Measurements from ENCODE around the gene C17orf114.
A peak's percentile ranks its signal among the peaks of the same experiment; 100 is the strongest.
"Not testable (repeated sequence)": the region's sequence is repeated elsewhere in the genome, so short reads cannot be mapped to it uniquely, and the experiment has no call there.

The C17orf114 gene

DNA sequence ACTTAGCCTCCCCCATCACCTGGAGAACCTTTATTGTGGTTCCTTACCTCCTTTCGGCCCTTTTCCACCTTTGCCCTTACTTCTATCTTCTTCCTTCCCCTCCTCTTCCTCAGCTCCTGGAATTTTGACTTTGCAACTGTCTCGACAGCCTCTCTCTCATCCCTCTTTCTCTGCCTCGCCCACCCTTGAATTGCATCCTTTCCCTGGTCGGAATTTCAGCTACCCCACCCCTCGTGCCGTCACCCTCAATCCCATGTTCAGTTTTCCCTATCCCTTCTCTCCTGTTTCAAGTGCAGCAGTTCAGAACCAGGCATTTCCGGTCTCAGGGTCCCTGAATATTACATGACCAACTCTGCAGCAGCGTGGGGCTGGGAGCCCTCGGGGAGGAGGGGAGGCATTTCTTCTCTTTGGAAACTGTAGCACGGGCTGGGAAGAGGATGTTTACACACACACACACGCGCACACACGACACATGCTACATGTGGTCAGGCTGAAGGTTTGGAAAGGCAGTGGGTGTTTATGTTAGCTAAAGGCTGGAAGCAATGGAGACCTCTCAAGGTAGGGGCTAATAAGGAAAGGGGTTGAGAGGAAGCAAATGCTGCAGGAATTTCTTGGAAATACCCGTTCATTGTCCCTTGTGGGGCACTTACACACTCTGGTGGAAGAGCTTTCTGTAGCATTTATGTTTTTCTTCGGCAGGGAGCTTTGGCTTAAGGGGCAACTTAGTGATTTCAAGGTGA lies 32.0 kb upstream of the C17orf114 start:
- Histone ChIP-seq H3K27me3 (no peaks in the 10 kb centered on the region), H3K36me3 (no peaks in the 10 kb centered on the region), H3K4me3 (peak overlapping the region; percentile 98), H3K27ac (peak overlapping the region; percentile 90), H3K9me3 (no peaks in the 10 kb centered on the region), H3K4me1 (peaks cover 35% of the 10 kb centered on the region)
- DNase-seq = peak; percentile 67
- intact Hi-C loops (cut with DNase I) = no loop called here
- peak; percentile 47 for ATAC-seq
- TF ChIP-seq, protein P1, sequence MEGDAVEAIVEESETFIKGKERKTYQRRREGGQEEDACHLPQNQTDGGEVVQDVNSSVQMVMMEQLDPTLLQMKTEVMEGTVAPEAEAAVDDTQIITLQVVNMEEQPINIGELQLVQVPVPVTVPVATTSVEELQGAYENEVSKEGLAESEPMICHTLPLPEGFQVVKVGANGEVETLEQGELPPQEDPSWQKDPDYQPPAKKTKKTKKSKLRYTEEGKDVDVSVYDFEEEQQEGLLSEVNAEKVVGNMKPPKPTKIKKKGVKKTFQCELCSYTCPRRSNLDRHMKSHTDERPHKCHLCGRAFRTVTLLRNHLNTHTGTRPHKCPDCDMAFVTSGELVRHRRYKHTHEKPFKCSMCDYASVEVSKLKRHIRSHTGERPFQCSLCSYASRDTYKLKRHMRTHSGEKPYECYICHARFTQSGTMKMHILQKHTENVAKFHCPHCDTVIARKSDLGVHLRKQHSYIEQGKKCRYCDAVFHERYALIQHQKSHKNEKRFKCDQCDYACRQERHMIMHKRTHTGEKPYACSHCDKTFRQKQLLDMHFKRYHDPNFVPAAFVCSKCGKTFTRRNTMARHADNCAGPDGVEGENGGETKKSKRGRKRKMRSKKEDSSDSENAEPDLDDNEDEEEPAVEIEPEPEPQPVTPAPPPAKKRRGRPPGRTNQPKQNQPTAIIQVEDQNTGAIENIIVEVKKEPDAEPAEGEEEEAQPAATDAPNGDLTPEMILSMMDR (IDR thresholded peaks at IDR 0.05) = no peak

DNA sequence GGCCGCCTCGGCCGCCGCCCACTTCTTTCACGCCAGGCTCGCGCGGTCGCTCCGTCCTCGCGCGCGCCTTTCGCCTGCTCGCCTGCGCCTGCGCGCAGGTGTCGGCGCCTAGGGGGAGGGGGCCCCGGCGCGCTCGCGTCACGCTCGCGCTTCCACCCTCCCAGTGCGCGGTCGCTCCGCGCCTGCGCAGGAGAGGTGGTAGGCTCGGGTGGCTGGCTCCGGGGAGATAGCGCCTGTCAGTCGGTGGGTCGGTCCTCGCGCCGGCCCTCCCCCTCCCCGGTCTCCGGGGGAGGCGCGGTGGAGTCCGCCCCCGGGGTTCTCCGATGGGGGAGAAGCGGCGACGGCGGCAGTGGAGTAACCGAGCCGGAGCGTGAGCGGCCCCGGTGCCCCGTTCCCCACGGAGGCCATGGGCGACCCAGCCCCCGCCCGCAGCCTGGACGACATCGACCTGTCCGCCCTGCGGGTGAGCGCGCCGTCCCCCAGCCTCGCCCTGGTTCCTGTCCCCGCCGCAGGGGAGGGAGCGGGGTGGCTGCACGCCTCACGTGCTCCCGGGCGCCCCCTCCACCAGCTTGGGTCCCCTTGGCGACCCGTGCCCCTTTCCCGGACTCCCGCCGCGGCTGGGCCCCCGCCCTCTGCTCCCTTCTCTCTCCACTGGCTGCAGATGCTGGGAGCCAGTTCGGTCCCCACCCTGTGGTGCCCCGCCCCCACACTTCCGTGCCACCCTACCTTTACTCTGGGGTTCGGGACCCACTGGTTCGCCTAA lies 31.2 kb upstream of the C17orf114 start, which contains the start of gene MINK1:
TSS of gene MINK1 (plus strand) at position 163 of the 763 bp plus-strand sequence. CDS start at position 407, 244 bp downstream.
- H3K36me3 ChIP-seq = no peaks in the 10 kb centered on the region
- no peaks in the 10 kb centered on the region for H3K9me3 ChIP-seq
- peak; percentile 95 for DNase-seq
- ATAC-seq = peak; percentile 98
- intact Hi-C loops (cut with DNase I) = no loop called here
- peak within 1 kb of the TSS; percentile 90 for H3K27ac ChIP-seq
- H3K4me1 ChIP-seq = peaks cover 34% of the 10 kb centered on the region
- H3K27me3 ChIP-seq = no peaks in the 10 kb centered on the region
- TF ChIP-seq, protein P1 (IDR thresholded peaks at IDR 0.05) = no peak
- peak within 1 kb of the TSS; percentile 98 for H3K4me3 ChIP-seq

DNA sequence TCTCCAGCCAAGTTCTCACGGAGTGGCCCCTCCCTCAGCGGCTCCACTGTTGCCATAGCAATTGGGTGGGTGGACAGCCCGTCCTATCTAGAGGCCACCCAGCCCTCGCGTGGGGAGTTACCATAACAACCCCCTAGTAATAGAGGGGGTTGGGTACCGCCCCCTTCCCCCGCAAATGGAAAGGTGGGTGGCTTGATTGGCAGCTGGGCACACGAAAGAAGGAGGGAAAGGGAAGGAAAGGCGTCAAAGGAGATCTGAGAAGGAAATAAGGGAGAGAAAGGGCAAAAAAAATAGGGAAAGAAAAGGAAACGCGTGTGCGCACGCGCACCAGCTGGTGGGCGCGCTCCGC lies 30.7 kb upstream of the C17orf114 start:
- DNase-seq; H3K9me3 ChIP-seq; H3K27me3 ChIP-seq; H3K36me3 ChIP-seq; intact Hi-C loops (cut with DNase I): not testable (repeated sequence)
- Histone ChIP-seq H3K27ac (peak overlapping the region; percentile 90), H3K4me1 (peaks cover 28% of the 10 kb centered on the region), H3K4me3 (peak overlapping the region; percentile 98)
- ATAC-seq = peak; percentile 1

DNA sequence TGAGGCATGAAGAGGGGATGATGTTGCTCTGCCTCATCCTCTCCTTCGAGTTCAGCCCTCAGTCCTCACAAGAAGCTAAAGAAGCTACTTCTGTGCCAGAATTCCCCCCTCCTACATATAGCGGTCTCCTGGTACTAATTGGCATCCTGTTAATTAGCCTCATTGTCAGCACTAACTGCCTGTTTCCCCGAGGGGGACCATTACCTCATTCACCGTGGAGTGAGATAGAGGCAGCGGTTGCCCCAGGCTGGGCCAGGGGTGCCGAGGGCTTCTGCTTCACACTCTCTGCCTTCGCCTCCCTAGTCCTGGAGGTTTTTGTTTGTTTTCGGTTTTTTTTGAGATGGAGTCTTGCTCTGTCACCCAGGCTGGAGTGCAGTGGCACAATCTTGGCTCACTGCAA lies 25.3 kb upstream of the C17orf114 start:
- no peak for ATAC-seq
- H3K27me3 ChIP-seq = no peaks in the 10 kb centered on the region
- H3K9me3 ChIP-seq = no peaks in the 10 kb centered on the region
- intact Hi-C loops (cut with DNase I) = no loop called here
- H3K27ac ChIP-seq = no peak overlapping the region
- DNase-seq = no peak
- no peak overlapping the region for H3K4me3 ChIP-seq
- H3K4me1 ChIP-seq = no peaks in the 10 kb centered on the region
- TF ChIP-seq, protein P1 (IDR thresholded peaks at IDR 0.05) = no peak
- H3K36me3 ChIP-seq = no peaks in the 10 kb centered on the region

DNA sequence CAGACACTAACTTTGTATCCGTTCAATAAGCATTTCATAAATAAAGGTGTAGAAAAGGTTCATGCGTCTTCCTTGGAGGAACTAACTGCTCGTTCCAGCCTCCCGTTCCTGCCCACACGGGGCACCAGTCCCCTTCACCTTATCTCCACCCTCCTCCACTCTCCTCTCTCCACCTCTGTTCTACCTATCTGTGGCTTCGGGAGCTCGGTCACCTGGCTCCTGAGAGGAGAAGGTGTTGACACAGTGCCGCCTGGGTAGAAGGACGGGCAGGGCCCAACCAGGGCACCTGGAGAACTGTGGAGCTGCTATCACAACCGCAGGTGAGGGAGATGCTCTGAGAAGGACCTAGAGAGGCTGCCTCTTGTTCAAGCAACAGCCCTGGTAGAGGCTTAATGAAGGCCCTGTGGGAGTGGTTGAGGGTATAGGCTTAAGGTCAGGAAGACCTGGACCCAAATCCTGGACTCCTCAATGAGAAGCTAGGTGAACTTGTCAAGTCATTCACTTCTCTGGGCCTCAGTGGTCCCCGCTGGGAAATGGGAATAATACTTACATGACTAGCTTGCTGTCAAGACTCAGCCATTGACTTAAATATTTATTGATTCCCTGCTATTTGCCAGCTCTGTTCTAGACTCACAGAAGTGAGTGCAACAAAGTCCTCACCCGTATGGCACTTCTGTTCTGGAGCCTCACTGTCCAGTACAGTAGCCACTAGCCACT lies 21.4 kb upstream of the C17orf114 start:
- Histone ChIP-seq H3K36me3 (peaks cover 6% of the 10 kb centered on the region), H3K27me3 (no peaks in the 10 kb centered on the region), H3K27ac (no peak overlapping the region), H3K9me3 (no peaks in the 10 kb centered on the region), H3K4me1 (no peaks in the 10 kb centered on the region), H3K4me3 (no peak overlapping the region)
- intact Hi-C loops (cut with DNase I) = no loop called here
- TF ChIP-seq, protein P1 (IDR thresholded peaks at IDR 0.05) = no peak
- DNase-seq (no peak), ATAC-seq (peak; percentile 73)

DNA sequence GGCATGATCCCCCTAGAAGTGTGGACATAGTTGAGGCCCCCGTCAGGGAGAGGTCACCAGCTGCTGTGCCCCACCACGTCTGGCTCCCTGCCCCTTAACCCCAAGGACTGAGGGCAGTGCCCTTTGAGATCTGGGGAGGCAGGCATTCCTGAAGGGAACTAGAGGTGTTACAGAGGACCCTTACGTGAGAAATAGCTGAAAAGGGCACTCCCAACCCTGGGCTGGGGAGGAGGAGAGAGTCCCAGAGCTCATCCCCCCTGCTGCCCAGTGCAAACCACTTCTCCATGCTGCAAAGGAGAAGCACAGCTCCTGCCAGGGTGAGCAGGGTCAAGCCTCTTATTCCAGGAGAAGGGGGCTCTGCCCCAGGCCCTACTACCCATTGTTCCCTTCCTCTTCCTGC lies 20.7 kb upstream of the C17orf114 start:
- peaks cover 6% of the 10 kb centered on the region for H3K36me3 ChIP-seq
- no peak overlapping the region for H3K27ac ChIP-seq
- no peaks in the 10 kb centered on the region for H3K27me3 ChIP-seq
- H3K4me1 ChIP-seq = no peaks in the 10 kb centered on the region
- no peak overlapping the region for H3K4me3 ChIP-seq
- no peaks in the 10 kb centered on the region for H3K9me3 ChIP-seq
- no peak for DNase-seq
- ATAC-seq = no peak
- intact Hi-C loops (cut with DNase I) = no loop called here
- TF ChIP-seq, protein P1 (IDR thresholded peaks at IDR 0.05) = no peak
